K562 (cell line): ENCODE measurements around the gene COL11A2. TPM values are rescaled to one million over a fixed set of nuclear protein-coding genes. Genes with fewer than 3 reads are reported as not detected.
A peak's percentile ranks its signal among the peaks of the same experiment; 100 is the strongest.

Source experiments
- ATAC-seq: fragments of 200-7000 bp; cut with Tn5 transposase; 3 replicates; pipeline ENCODE4 v1.9.1; 2020; ENCODE audit warnings: moderate library complexity
- BruUV-seq: library from RNA; stranded (reverse); fragments of 400-500 nt; replicated peaks from 2 replicates; lab custom pipeline; 2021; lab: Mats Ljungman, UMichigan
- CTCF ChIA-PET: fragments of 300-600 bp; formaldehyde crosslinking; extraction: SDS; loops from one replicate; lab custom pipeline; 2021; ENCODE audit warnings: low intra/inter-chr PET ratio; lab: Yijun Ruan, JAX
- POLR2A ChIA-PET: fragments of 300-600, 350-650 bp; sonication (Branson Sonifier 250); formaldehyde crosslinking; extraction: SDS; loops from one replicate; lab custom pipeline; 2021; ENCODE audit warnings: antibody characterized with exemption, inconsistent platforms; lab: Yijun Ruan, JAX
- DNase-seq, 4 experiments: peaks; one replicate each; pipeline versions ENCODE4 v3.0.0 to v3.0.0-alpha.2; 2011 to 2018; ENCODE audit warnings: low spot score in 3 of 4, mixed read lengths in 3 of 4; ENCODE audit errors: extremely low read depth in 1 of 4
- FAIRE-seq: peaks from 2 replicates; lab custom pipeline; 2011; peaks lifted over from hg19 to GRCh38; lab: Jason Lieb, UNC
- H2AFZ ChIP-seq: 2 replicates; pipeline ENCODE4 v1.6.0; 2011; ENCODE audit warnings: low read depth, low read length, control low read depth, inconsistent platforms
- H3K27ac ChIP-seq: fragments of 200-600 bp; 3 replicates; pipeline ENCODE4 v1.8.0; 2011; ENCODE audit warnings: low read depth, mild to moderate bottlenecking, control low read depth, inconsistent platforms, low read length, moderate library complexity, mixed read lengths; ENCODE audit errors: extremely low read depth
- H3K27me3 ChIP-seq, 2 experiments: fragments of 300-600 bp in 1 of 2; 2 replicates in 1 of 2; 3 replicates in 1 of 2; pipeline versions ENCODE4 v1.6.0 to v1.8.0; 2011; ENCODE audit warnings: inconsistent platforms in 2 of 2, low read length in 2 of 2, mild to moderate bottlenecking in 1 of 2, mixed read lengths in 1 of 2, moderate library complexity in 1 of 2; ENCODE audit not compliant: control insufficient read depth in 2 of 2, insufficient read depth in 2 of 2
- H3K36me3 ChIP-seq: fragments of 300-600 bp; 3 replicates; pipeline ENCODE4 v1.8.0; 2011; ENCODE audit warnings: mild to moderate bottlenecking, low read length, inconsistent platforms; ENCODE audit not compliant: control insufficient read depth, insufficient read depth
- H3K4me1 ChIP-seq, 2 experiments: fragments of 200-600 bp in 1 of 2; replicated peaks in 1 of 2; 2 replicates in 1 of 2; 3 replicates in 1 of 2; pipeline versions ENCODE4 v1.5.1 to v1.8.0; 2011; ENCODE audit warnings: inconsistent platforms in 2 of 2, low read length in 2 of 2, mild to moderate bottlenecking in 1 of 2, mixed read lengths in 1 of 2, moderate library complexity in 1 of 2; ENCODE audit not compliant: control insufficient read depth in 2 of 2, insufficient read depth in 2 of 2
- H3K4me2 ChIP-seq: 2 replicates; pipeline ENCODE4 v1.6.1; 2011; ENCODE audit warnings: low read length, control low read depth, inconsistent platforms, mixed read lengths; ENCODE audit not compliant: insufficient read depth
- H3K4me3 ChIP-seq: fragments of 200-600 bp; sonication (generic), shearing (Covaris generic); 2 replicates; pipeline ENCODE4 v1.5.1; 2016; ENCODE audit warnings: control low read depth, inconsistent platforms
- H3K79me2 ChIP-seq: fragments of 200-600 bp; 3 replicates; pipeline ENCODE4 v1.8.0; 2011; ENCODE audit warnings: low read length, inconsistent platforms; ENCODE audit not compliant: control insufficient read depth, insufficient read depth
- H3K9ac ChIP-seq, 2 experiments: 2 replicates each; pipeline versions ENCODE4 v1.6.0 to v1.6.1; 2011; ENCODE audit warnings: low read depth in 2 of 2, low read length in 2 of 2, control low read depth in 1 of 2, inconsistent platforms in 1 of 2, mild to moderate bottlenecking in 1 of 2, mixed read lengths in 1 of 2; ENCODE audit not compliant: insufficient read depth in 1 of 2
- H3K9me1 ChIP-seq: one replicate; pipeline ENCODE4 v1.6.0; 2011; ENCODE audit warnings: inconsistent platforms, mild to moderate bottlenecking, low read length, moderate library complexity; ENCODE audit not compliant: control insufficient read depth, insufficient read depth
- H3K9me3 ChIP-seq: replicated peaks from 2 replicates; pipeline ENCODE4 v1.5.1; 2011; ENCODE audit warnings: low read depth, low read length, inconsistent platforms; ENCODE audit not compliant: control insufficient read depth, insufficient read depth
- H4K20me1 ChIP-seq: replicated peaks from 2 replicates; pipeline ENCODE4 v1.6.1; 2011; ENCODE audit warnings: low read length, inconsistent platforms, mixed read lengths; ENCODE audit not compliant: control insufficient read depth, insufficient read depth
- CREB5 ChIP-seq: fragments of 250-450 bp; sonication (Bioruptor Pico); IDR thresholded peaks from 2 replicates; pipeline ENCODE4 v1.5.0; 2020; ENCODE audit warnings: mild to moderate bottlenecking
- EGR1 ChIP-seq: fragments of 450-650 bp; conservative IDR thresholded peaks from 2 replicates; pipeline ENCODE4 v1.6.1; 2017; ENCODE audit warnings: mild to moderate bottlenecking
- ILF3 ChIP-seq: fragments of 450-650 bp; IDR thresholded peaks from 2 replicates; pipeline ENCODE4 v1.6.1; 2018; ENCODE audit warnings: antibody characterized with exemption, mild to moderate bottlenecking, moderate library complexity, borderline replicate concordance
- KLF1 ChIP-seq: fragments of 450-650 bp; IDR thresholded peaks from 2 replicates; pipeline ENCODE4 v1.6.1; 2016; ENCODE audit warnings: missing genetic modification characterization, missing compliant biosample characterization
- PBX2 ChIP-seq, 2 experiments: IDR thresholded peaks in 1 of 2; conservative IDR thresholded peaks in 1 of 2; 2 replicates each; pipeline ENCODE4 v1.6.1; 2016; ENCODE audit warnings: low read depth in 2 of 2, mild to moderate bottlenecking in 1 of 2, missing compliant biosample characterization in 1 of 2, missing genetic modification characterization in 1 of 2, moderate library complexity in 1 of 2
- RBM25 ChIP-seq: fragments of 200-400 bp; formaldehyde crosslinking; IDR thresholded peaks from 2 replicates; pipeline ENCODE4 v1.6.1; 2018; ENCODE audit warnings: low read length, low read depth, moderate library complexity; ENCODE audit not compliant: severe bottlenecking
- SLC30A9 ChIP-seq: fragments of 250-450 bp; sonication (Bioruptor Pico); IDR thresholded peaks from 2 replicates; pipeline ENCODE4 v1.8.0; 2022; ENCODE audit warnings: mild to moderate bottlenecking, moderate library complexity
- WGBS: fragments of 100-300 bp; shearing (Covaris generic); methylation state at CpG from one replicate; pipeline ENCODE4 v1.1.6; 2016; ENCODE audit warnings: low coverage, mixed read lengths; ENCODE audit not compliant: insufficient coverage; ENCODE audit errors: missing lambda C conversion rate; 5-methylcytosine and 5-hydroxymethylcytosine counted together
- in situ Hi-C: fragments of 300-500 bp; cut with MboI; formaldehyde crosslinking; loops from 4 replicates; pipeline ENCODE4 v1.15.0; 2018; ENCODE audit warnings: inconsistent platforms, mixed read lengths
- intact Hi-C: fragments of 100-400 bp; cut with micrococcal nuclease; formaldehyde crosslinking; loops from 2 replicates; pipeline ENCODE4 v1.14.2; 2022
- polyA plus RNA-seq, 8 experiments: library from polyadenylated mRNA; depleted of rRNA in 4 of 8; stranded (reverse) in 5 of 8; unstranded in 3 of 8; fragments of >200 nt; fragmentation: Nextera tagmentation in 2 of 8; fragmentation: Illumina TruSeq in 1 of 8; extraction: Ambion mirVana in 2 of 8; extraction: Trizol in 1 of 8; gene quantifications; 2 replicates each; pipeline versions ENCODE4 v1.2.1 to v1.2.3, GENCODE V29; 2011 to 2014; ENCODE audit warnings: inconsistent platforms in 1 of 8, missing spikeins in 1 of 8
- total RNA-seq, 7 experiments: library from RNA; depleted of rRNA in 6 of 7; stranded (reverse); fragments of >200 nt in 6 of 7; fragmentation: Illumina TruSeq in 2 of 7; extraction: Trizol in 2 of 7; gene quantifications; 2 replicates each; pipeline versions ENCODE4 v1.2.1 to v1.2.3, GENCODE V29; 2011 to 2021; ENCODE audit warnings: low replicate concordance in 1 of 7

Gene COL11A2
- total and polyA plus RNA-seq, 9 of the 15 experiments (the other 6 are each of a cell fraction or from before 2014, with no cell fraction given) = 0.04 to 0.35 (median 0.09) TPM; not detected in 1

GRCh38 chr6:33191383-33192104 is 723 bp downstream of the COL11A2 start:
- BruUV-seq = no TSS peak
- CTCF ChIA-PET = no interaction called here
- peaks cover 0 to 19% of the 10 kb centered on the region in 2 experiments; a peak in 3 of 5 replicates for H3K4me1 ChIP-seq
- intact Hi-C loops (no loop called here), in situ Hi-C loops (no loop called here)
- H3K4me3 ChIP-seq = no peak overlapping the region
- no peaks in the 10 kb centered on the region for H3K9me3 ChIP-seq
- H3K79me2 ChIP-seq = no peaks in the 10 kb centered on the region
- peak overlapping the region in 1 of 2 experiments; percentile 66; a peak in 2 of 4 replicates for H3K9ac ChIP-seq
- ATAC-seq (no peak), FAIRE-seq (no peak), DNase-seq (no peak)
- peaks cover 24 to 26% of the 10 kb centered on the region in 2 experiments; a peak in 4 of 5 replicates for H3K27me3 ChIP-seq
- no peaks in the 10 kb centered on the region for H4K20me1 ChIP-seq
- peaks cover 7% of the 10 kb centered on the region for H3K9me1 ChIP-seq
- WGBS = 17% methylated on average over 8 of the region's 8 CpGs
- 0 out of 2 replicates have a peak, but pooled peaks have one; percentile 6 for TF ChIP-seq EGR1
- no peak for TF ChIP-seq KLF1 (tag)
- POLR2A ChIA-PET = interaction anchor here (0.7 kb wide), 1 partner anchor 220 kb away, joined by 3 read pairs; no protein-coding TSS in a partner anchor
- H3K27ac ChIP-seq = no peak overlapping the region
- no peak overlapping the region for H2AFZ ChIP-seq
- no peak overlapping the region for H3K4me2 ChIP-seq
- H3K36me3 ChIP-seq = peaks cover 27% of the 10 kb centered on the region; the same call in 2 of the 3 replicates

- Histone ChIP-seq H3K79me2 (no peaks in the 10 kb centered on the region), H3K9me3 (no peaks in the 10 kb centered on the region), H3K27me3 (peaks cover 27 to 33% of the 10 kb centered on the region in 2 experiments; a peak in 4 of 5 replicates), H3K4me2 (no peak overlapping the region), H3K36me3 (peaks cover 17% of the 10 kb centered on the region; the same call in 2 of the 3 replicates), H4K20me1 (no peaks in the 10 kb centered on the region), H3K9ac (no peak overlapping the region), H2AFZ (no peak overlapping the region), H3K27ac (no peak overlapping the region), H3K4me1 (peaks cover 0 to 19% of the 10 kb centered on the region in 2 experiments; a peak in 3 of 5 replicates), H3K9me1 (peaks cover 5% of the 10 kb centered on the region), H3K4me3 (no peak overlapping the region)
- BruUV-seq = no TSS peak
- in situ Hi-C loops = no loop called here
- DNase-seq = no peak
- CTCF ChIA-PET = no interaction called here
- intact Hi-C loops = no loop called here
- WGBS = 11% methylated on average over 8 of the region's 11 CpGs
- POLR2A ChIA-PET = interaction anchor here (0.6 to 1.2 kb wide), 5 partner anchors 13 to 86 kb away, joined by 3 to 4 read pairs (median 3); partner anchors contain the start of genes RPS18 and VPS52
- no peak for ATAC-seq
- FAIRE-seq = no peak
- no peak for TF ChIP-seq ILF3
- TF ChIP-seq PBX2 (CRISPR knock-in tag; IDR thresholded peaks at IDR 0.05; ENCODE audit: low read depth) = no peak
- no peak for TF ChIP-seq PBX2 (tag; conservative IDR thresholded peaks at IDR 0.05; ENCODE audit: low read depth)
- no peak for TF ChIP-seq CREB5 (CRISPR knock-in tag)
- TF ChIP-seq SLC30A9 (CRISPR knock-in tag) = no peak
- TF ChIP-seq RBM25 = no peak
Measured at GRCh38 chr6:33190504-33191107, 1.7 kb downstream of the COL11A2 start.
